ENCODE results near the gene DOK7. TPM values are rescaled to one million over a fixed set of nuclear protein-coding genes. Genes with fewer than 3 reads are reported as not detected.

Gene DOK7
- total RNA-seq, 4 donors from 2014 or later, result 8.1 to 42.0 (median 13.2) TPM

GRCh38 chr4:3494462-3494871 is 31.4 kb downstream of the DOK7 start:
- intact Hi-C loops (cut with DNase I; ENCODE audit: low total_unique reads), result no loop called here
- Histone ChIP-seq H3K27me3 (no peaks in the 10 kb centered on the region), H3K4me1 (peaks cover 0 to 4% of the 10 kb centered on the region in 2 donors), H3K36me3 (peaks cover 0 to 6% of the 10 kb centered on the region in 2 donors), H3K27ac (no peak overlapping the region), H3K4me3 (no peak overlapping the region), H3K9me3 (no peaks in the 10 kb centered on the region)
- ATAC-seq (no peak), DNase-seq (no peak)
- in situ Hi-C loops (cut with MboI; ENCODE audit: low sequenced_read_pairs in 4 of 4), result no loop called here
- TF ChIP-seq CTCF (IDR thresholded peaks at IDR 0.05 in 4 of 5, conservative IDR thresholded peaks at IDR 0.05 in 1 of 5) (no peak), POLR2A (IDR thresholded peaks at IDR 0.05) (no peak)

GRCh38 chr4:3495204-3495975 is 32.3 kb downstream of the DOK7 start:
- Histone ChIP-seq H3K27ac (peak overlapping the region in 1 of 4 donors; percentile 9), H3K4me1 (peaks cover 0 to 4% of the 10 kb centered on the region in 2 donors), H3K4me3 (no peak overlapping the region), H3K36me3 (peaks cover 0 to 6% of the 10 kb centered on the region in 2 donors), H3K9me3 (no peaks in the 10 kb centered on the region), H3K27me3 (no peaks in the 10 kb centered on the region)
- in situ Hi-C loops (cut with MboI; ENCODE audit: low sequenced_read_pairs in 4 of 4) (no loop called here), intact Hi-C loops (cut with DNase I; ENCODE audit: low total_unique reads) (no loop called here)
- DNase-seq (no peak), ATAC-seq (no peak)
- TF ChIP-seq POLR2A (IDR thresholded peaks at IDR 0.05) (no peak), CTCF (IDR thresholded peaks at IDR 0.05 in 4 of 5, conservative IDR thresholded peaks at IDR 0.05 in 1 of 5) (no peak)

- Histone ChIP-seq H3K27ac (no peak overlapping the region), H3K4me1 (peaks cover 0 to 4% of the 10 kb centered on the region in 2 donors)
- no peak for DNase-seq
Measured at GRCh38 chr4:3496021-3496420, 32.9 kb downstream of the DOK7 start.

GRCh38 chr4:3497095-3497494 is 34.0 kb downstream of the DOK7 start:
- H3K27me3 ChIP-seq, result no peaks in the 10 kb centered on the region
- peak overlapping the region in 2 of 4 donors; percentile 41 to 55 for H3K27ac ChIP-seq

More at GRCh38 chr4:3496021-3496420, 32.9 kb downstream of the DOK7 start:
- intact Hi-C loops (cut with DNase I; ENCODE audit: low total_unique reads) (no loop called here), in situ Hi-C loops (cut with MboI; ENCODE audit: low sequenced_read_pairs in 4 of 4) (no loop called here)
- no peak for TF ChIP-seq CTCF (IDR thresholded peaks at IDR 0.05 in 4 of 5, conservative IDR thresholded peaks at IDR 0.05 in 1 of 5)
- TF ChIP-seq POLR2A (IDR thresholded peaks at IDR 0.05), result no peak
- Histone ChIP-seq H3K4me3 (no peak overlapping the region), H3K9me3 (no peaks in the 10 kb centered on the region), H3K27me3 (no peaks in the 10 kb centered on the region), H3K36me3 (peaks cover 0 to 6% of the 10 kb centered on the region in 2 donors)
- no peak for ATAC-seq

More at GRCh38 chr4:3497095-3497494, 34.0 kb downstream of the DOK7 start:
- Histone ChIP-seq H3K4me3 (no peak overlapping the region), H3K36me3 (peaks cover 0 to 6% of the 10 kb centered on the region in 2 donors), H3K4me1 (peaks cover 0 to 4% of the 10 kb centered on the region in 2 donors), H3K9me3 (no peaks in the 10 kb centered on the region)
- intact Hi-C loops (cut with DNase I; ENCODE audit: low total_unique reads), result no loop called here
- in situ Hi-C loops (cut with MboI; ENCODE audit: low sequenced_read_pairs in 4 of 4), result no loop called here
- ATAC-seq (no peak), DNase-seq (no peak)
- no peak for TF ChIP-seq CTCF (IDR thresholded peaks at IDR 0.05 in 4 of 5, conservative IDR thresholded peaks at IDR 0.05 in 1 of 5)
- no peak for TF ChIP-seq POLR2A (IDR thresholded peaks at IDR 0.05)
